Kidney epithelial cell (primary cell): Measurements from ENCODE around the gene CSF3. TPM values are rescaled to one million over a fixed set of nuclear protein-coding genes. Genes with fewer than 3 reads are reported as not detected.
"Not testable (repeated sequence)": the region's sequence is repeated elsewhere in the genome, so short reads cannot be mapped to it uniquely, and the experiment has no call there.

Experiments
- DNase-seq: peaks from one replicate; pipeline ENCODE4 v3.0.0-alpha.2; 2010; ENCODE audit warnings: low read depth
- H3K27me3 ChIP-seq: 2 replicates; pipeline ENCODE4 v1.6.0; 2011; ENCODE audit warnings: low read length; ENCODE audit not compliant: control insufficient read depth, insufficient read depth
- H3K36me3 ChIP-seq: 2 replicates; pipeline ENCODE4 v1.5.1; 2011; ENCODE audit warnings: low read length; ENCODE audit not compliant: control insufficient read depth, insufficient read depth
- H3K4me3 ChIP-seq: 2 replicates; pipeline ENCODE4 v1.5.1; 2011; ENCODE audit warnings: low read depth, mild to moderate bottlenecking, control low read depth, low read length
- total RNA-seq: library from RNA; depleted of rRNA; stranded (reverse); fragments of >200 nt; gene quantifications from 2 replicates; pipeline ENCODE4 v1.2.3, GENCODE V29; 2015
- TF ChIP-seq, protein P1 (sequence below): IDR thresholded peaks from 2 replicates; pipeline ENCODE4 v1.5.1; 2011; ENCODE audit warnings: mild to moderate bottlenecking, moderate library complexity, low read length, control low read depth, inconsistent platforms; ENCODE audit not compliant: insufficient read depth, poor library complexity, severe bottlenecking

The CSF3 gene
- total RNA-seq, 1 donor from 2014 or later: not detected

- H3K27me3 ChIP-seq: no peaks in the 10 kb centered on the region
These were observed 15.1 kb upstream of the CSF3 start for GRCh38 chr17:40000161-40000560.

DNA sequence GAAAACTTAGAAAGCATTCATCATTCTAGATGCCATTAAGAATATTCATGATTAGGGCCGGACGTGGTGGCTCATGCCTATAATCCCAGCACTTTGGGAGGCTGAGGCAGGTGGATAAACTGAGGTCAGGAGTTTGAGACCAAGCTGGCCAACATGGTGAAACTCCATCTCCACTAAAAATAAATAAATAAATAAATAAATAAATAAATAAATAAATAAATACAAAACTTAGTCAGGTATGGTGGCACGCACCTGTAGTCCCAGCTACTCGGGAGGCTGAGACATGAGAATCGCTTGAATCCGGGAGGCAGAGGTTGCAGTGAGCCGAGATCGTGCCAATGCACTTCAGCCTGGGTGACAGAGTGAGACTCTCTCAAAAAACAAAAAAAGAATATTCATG is 13.9 kb upstream of the CSF3 start:
- H3K36me3 ChIP-seq, H3K27me3 ChIP-seq, DNase-seq, H3K4me3 ChIP-seq: not testable (repeated sequence)

More at GRCh38 chr17:40000161-40000560, 15.1 kb upstream of the CSF3 start:
- DNase-seq: no peak
- peaks cover 1% of the 10 kb centered on the region for H3K36me3 ChIP-seq
- TF ChIP-seq, protein P1, sequence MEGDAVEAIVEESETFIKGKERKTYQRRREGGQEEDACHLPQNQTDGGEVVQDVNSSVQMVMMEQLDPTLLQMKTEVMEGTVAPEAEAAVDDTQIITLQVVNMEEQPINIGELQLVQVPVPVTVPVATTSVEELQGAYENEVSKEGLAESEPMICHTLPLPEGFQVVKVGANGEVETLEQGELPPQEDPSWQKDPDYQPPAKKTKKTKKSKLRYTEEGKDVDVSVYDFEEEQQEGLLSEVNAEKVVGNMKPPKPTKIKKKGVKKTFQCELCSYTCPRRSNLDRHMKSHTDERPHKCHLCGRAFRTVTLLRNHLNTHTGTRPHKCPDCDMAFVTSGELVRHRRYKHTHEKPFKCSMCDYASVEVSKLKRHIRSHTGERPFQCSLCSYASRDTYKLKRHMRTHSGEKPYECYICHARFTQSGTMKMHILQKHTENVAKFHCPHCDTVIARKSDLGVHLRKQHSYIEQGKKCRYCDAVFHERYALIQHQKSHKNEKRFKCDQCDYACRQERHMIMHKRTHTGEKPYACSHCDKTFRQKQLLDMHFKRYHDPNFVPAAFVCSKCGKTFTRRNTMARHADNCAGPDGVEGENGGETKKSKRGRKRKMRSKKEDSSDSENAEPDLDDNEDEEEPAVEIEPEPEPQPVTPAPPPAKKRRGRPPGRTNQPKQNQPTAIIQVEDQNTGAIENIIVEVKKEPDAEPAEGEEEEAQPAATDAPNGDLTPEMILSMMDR: no peak
- no peak overlapping the region for H3K4me3 ChIP-seq

GRCh38 chr17:40004072-40004471 is 11.2 kb upstream of the CSF3 start:
- Histone ChIP-seq H3K27me3 (no peaks in the 10 kb centered on the region), H3K36me3 (no peaks in the 10 kb centered on the region), H3K4me3 (no peak overlapping the region)
- TF ChIP-seq, protein P1: no peak
- DNase-seq: no peak

- DNase-seq: no peak
- H3K4me3 ChIP-seq: no peak overlapping the region
- TF ChIP-seq, protein P1: no peak
- H3K27me3 ChIP-seq: no peaks in the 10 kb centered on the region
- H3K36me3 ChIP-seq: no peaks in the 10 kb centered on the region
These were observed 10.5 kb upstream of the CSF3 start for GRCh38 chr17:40004712-40005111.

GRCh38 chr17:40005520-40005919 is 9.7 kb upstream of the CSF3 start:
- TF ChIP-seq, protein P1: no peak

DNA sequence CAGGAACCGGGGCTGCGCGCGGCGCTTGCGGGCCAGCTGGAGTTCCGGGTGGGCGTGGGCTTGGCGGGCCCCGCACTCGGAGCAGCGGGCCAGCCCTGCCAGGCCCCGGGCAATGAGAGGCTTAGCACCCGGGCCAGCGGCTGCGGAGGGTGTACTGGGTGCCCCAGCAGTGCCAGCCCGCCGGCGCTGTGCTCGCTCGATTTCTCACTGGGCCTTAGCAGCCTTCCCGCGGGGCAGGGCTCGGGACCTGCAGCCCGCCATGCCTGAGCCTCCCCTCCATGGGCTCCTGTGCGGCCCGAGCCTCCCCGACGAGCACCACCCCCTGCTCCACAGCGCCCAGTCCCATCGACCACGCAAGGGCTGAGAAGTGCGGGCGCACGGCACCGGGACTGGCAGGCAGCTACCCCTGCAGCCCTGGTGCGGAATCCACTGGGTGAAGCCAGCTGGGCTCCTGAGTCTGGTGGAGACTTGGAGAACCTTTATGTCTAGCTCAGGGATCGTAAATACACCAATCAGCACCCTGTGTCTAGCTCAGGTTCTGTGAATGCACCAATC is 4.2 kb upstream of the CSF3 start:
- H3K36me3 ChIP-seq, H3K27me3 ChIP-seq, DNase-seq, H3K4me3 ChIP-seq: not testable (repeated sequence)

More at GRCh38 chr17:40005520-40005919, 9.7 kb upstream of the CSF3 start:
- DNase-seq: no peak
- H3K36me3 ChIP-seq: no peaks in the 10 kb centered on the region
- H3K4me3 ChIP-seq: no peak overlapping the region
- no peaks in the 10 kb centered on the region for H3K27me3 ChIP-seq

DNA sequence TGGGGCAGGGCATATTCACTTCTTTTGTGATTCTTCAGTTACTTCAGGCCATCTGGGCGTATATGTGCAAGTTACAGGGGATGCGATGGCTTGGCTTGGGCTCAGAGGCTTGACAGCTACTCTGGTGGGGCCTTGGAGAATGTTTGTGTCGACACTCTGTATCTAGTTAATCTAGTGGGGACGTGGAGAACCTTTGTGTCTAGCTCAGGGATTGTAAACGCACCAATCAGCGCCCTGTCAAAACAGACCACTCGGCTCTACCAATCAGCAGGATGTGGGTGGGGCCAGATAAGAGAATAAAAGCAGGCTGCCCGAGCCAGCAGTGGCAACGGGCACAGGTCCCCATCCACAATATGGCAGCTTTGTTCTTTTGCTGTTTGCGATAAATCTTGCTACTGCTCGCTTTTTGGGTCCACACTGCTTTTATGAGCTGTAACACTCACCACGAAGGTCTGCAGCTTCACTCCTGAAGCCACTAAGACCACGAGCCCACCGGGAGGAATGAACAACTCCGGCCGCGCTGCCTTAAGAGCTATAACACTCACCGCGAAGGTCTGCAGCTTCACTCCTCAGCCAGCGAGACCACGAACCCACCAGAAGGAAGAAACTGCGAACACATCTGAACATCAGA is 3.1 kb upstream of the CSF3 start:
- not testable (repeated sequence) for H3K27me3 ChIP-seq, H3K36me3 ChIP-seq, DNase-seq, H3K4me3 ChIP-seq
